SKM-1 treated with dmso at 0.1 percent for 144 hours (cell line): Measurements from ENCODE around the gene ERP29.
A peak's percentile ranks its signal among the peaks of the same experiment; 100 is the strongest.
"Not testable (repeated sequence)": the region's sequence is repeated elsewhere in the genome, so short reads cannot be mapped to it uniquely, and the experiment has no call there.

Source experiments
- DNase-seq: peaks from one replicate; lab custom pipeline; 2025; ENCODE audit not compliant: unreplicated experiment; lab: John Stamatoyannopoulos, UW

ERP29 gene

GRCh38 chr12:112000820-112001219 is 12.4 kb upstream of the ERP29 start:
- no peak for DNase-seq

GRCh38 chr12:112001576-112001975 is 11.7 kb upstream of the ERP29 start:
- DNase-seq = no peak

GRCh38 chr12:112004041-112004440 is 9.2 kb upstream of the ERP29 start:
- DNase-seq = no peak

- DNase-seq = no peak
These were observed 7.5 kb upstream of the ERP29 start for GRCh38 chr12:112005419-112006395.

- DNase-seq = no peak
These were observed 5.3 kb upstream of the ERP29 start for GRCh38 chr12:112007945-112008344.

- no peak for DNase-seq
These were observed 4.3 kb upstream of the ERP29 start for GRCh38 chr12:112008918-112009317.

GRCh38 chr12:112009596-112009995 is 3.6 kb upstream of the ERP29 start:
- DNase-seq = not testable (repeated sequence)

GRCh38 chr12:112010415-112011344 is 2.5 kb upstream of the ERP29 start:
- DNase-seq = no peak

- DNase-seq = no peak
These were observed 1.5 kb upstream of the ERP29 start for GRCh38 chr12:112011685-112012084.

GRCh38 chr12:112013601-112014402 is 576 bp downstream of the ERP29 start:
- peak; percentile 21 for DNase-seq

GRCh38 chr12:112015938-112016337 is 2.7 kb downstream of the ERP29 start:
- no peak for DNase-seq

- no peak for DNase-seq
These were observed 3.8 kb downstream of the ERP29 start for GRCh38 chr12:112017041-112017440.

GRCh38 chr12:112018571-112019237 is 5.5 kb downstream of the ERP29 start:
- DNase-seq = no peak

GRCh38 chr12:112020947-112021457 is 7.8 kb downstream of the ERP29 start:
- no peak for DNase-seq

GRCh38 chr12:112022241-112023016 is 9.2 kb downstream of the ERP29 start:
- DNase-seq = no peak

- DNase-seq = no peak
These were observed 10.7 kb downstream of the ERP29 start for GRCh38 chr12:112023759-112024396.

- no peak for DNase-seq
These were observed 12.7 kb downstream of the ERP29 start for GRCh38 chr12:112025808-112026375.

- peak; percentile 0 for DNase-seq
These were observed 16.1 kb downstream of the ERP29 start for GRCh38 chr12:112029301-112029700.
